GM18526 (cell line): Measurements from ENCODE around the gene GORASP1.

Experiments
- POLR2A ChIP-seq: IDR thresholded peaks from 3 replicates; pipeline ENCODE4 v1.6.1; 2011; ENCODE audit not compliant: insufficient read length; ENCODE audit errors: extremely low read depth

GORASP1 gene

DNA sequence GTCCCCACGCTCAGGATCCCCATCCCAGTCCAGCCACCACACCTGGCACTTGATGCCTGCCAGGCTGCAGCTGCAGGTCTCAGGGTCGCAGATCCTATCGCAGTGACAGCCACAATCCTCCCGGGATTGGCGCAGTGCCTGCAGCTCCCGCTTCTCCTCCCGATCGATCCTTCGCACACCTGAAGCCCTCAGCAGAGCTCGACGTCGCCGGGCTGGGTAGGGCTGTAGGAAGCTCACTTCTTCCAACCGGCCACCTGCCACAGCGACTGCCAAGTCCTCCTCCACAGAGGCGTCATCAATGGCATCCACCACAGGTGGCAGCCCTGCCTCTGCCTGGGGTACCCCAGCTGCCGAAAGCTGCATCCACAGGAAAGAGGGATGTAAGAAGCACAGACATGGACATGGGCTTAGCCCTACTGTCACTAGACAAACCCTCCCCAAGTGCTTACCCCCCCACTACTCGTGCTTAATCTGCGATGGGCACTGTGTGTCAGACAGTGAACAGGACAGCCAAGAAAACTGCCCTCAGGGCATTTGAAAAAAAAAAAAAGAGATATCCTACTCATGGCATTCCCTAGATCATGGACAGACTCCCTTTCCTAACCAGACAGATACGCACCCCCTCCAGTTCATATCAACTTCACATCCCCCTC, 36.8 kb upstream of the GORASP1 start:
- TF ChIP-seq POLR2A: no peak

DNA sequence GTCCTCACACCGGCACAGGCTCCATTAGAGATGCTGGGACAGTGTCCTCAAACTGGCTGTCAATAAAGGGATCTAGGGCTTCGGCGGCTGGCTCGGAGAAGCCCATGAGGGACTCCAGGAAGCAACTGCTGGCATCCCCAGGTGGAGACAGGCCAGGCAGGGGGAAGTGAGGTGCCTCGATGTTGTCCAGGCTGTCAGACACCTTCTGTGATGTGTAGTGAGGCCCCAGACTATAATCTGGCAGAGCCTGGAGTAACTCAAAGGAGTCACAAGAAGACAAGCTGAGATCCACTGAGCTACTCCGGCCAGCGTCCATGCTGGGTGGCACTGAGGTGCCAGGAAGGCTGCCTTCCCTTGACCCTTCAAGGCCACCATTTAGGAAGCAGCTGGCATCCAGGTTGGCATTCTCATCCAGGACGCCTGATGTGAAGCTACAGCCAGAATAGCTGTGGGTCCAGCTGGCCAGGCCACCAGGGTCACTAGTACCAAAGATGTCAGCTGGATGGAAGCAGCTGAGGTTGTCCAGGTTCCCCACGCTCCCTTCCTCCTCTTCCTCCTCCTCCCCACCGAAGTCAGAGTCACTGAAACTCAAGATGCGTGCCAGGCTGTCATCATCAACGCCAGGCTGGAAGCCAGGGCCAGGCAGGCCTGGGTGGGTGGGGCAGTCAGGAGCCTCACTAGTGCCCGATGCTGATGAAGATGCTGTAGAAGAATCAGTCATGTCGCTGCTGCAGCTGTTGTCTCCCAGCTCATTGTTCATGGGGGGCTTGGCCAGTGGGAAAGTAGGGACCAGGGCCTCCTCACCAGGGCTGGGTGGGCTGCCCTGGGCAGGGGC, 35.8 kb upstream of the GORASP1 start:
- no peak for TF ChIP-seq POLR2A

DNA sequence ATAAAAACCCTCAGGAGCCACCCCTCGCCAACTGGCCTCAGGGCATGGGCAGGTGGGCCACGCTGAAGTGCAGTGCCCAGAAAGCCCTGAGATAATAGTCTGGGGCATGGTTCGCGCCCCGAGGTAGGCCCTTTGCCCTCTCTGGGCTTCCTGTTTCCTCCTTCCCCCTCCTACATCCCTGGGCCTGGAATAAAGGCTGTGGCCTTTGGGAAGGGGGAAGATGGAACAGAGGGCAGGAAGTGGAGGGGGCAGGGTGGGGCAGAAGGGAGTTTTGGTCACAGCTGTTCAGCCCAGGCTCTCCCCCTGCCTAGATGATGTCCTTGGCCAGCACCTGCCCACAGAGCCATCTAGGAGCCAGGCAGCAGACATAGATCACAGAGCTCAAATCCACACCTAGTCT, 34.6 kb upstream of the GORASP1 start:
- TF ChIP-seq POLR2A: no peak

DNA sequence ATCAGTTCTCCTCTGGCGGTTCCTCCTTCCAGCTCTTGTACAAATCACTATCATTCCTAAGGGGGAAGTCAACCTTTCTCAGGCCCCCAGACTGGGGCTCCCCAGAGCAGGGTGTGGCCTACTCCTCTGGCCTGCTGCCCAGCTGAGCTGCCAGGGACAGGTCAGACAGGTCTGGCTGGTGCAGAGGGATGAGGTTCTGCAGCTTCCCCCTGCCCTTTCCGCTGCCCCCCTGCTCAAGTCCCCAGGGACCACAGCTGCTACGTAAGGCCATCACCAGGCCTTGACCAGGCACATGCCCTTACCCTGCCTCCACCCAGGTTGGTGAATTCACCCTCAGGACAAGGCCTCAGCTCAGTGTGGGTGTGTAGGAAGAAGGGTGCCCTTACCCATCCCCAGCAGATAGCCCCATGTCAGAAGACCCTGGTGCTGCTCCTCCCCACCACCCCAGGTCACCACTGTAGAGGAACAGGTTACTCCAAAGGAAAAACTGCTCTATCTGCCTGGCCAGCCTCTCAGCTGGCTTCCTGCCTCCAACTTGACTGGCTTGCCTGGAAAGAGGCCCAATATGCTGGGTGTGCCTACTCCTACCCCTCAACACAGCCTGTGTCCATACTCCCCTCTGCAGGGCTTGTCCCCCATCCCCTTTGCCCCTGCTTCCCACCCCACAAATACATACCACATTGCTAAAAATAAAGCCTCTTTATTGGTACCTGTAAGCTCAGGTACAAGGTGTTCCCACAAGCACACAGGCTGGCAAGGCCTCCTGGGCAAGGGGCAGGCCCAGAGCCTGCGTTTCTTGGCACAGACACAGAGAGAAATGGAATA, 34.0 kb upstream of the GORASP1 start:
- TF ChIP-seq POLR2A: no peak

DNA sequence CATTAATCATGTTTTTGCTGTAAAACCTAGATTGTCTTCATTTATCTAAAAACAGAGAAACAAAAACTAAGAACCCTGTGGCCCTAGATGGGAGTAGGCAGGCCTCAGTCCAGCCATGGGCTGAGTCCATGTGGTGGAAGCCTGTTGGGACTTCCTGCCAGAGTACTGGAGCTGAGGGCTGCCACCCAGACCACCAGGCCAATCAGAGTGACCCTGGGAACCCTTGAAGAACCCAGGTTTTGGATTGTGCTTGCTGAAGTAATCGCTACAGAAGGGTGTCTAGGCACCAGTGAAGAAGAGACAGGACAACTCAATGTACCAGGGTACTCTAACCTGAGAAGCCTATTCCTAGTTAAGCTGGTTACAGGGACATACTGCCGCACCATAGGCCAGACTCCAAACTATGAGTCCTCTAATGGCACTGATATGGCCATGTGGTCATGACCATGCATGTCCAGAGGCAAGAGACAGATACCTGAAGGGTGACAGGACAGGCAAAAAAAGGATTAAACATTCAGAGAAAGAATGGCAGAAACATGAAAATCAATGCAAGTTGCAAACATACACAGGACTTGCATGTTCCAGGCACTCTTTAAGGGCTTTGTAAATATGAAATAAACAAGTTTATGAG, 33.0 kb upstream of the GORASP1 start:
- no peak for TF ChIP-seq POLR2A

DNA sequence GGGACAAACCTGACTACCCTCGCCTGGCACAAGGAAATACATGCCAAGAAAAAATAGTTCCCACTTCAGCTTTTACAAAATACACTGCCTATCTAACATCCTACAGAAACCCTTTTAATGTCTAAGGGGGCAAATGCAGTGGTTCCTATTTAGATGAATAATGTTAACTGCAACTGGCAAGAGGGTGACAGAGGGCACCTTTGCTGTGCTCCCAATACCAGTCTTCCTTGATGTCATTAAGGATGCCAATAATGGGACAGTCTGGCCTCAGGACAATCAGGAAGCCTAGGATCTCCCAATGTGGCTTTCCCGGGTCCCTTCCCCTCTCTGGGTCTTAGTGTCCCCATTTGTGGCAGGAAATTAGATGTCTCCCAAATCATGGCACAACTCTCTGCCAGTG, 32.0 kb upstream of the GORASP1 start:
- TF ChIP-seq POLR2A: no peak

DNA sequence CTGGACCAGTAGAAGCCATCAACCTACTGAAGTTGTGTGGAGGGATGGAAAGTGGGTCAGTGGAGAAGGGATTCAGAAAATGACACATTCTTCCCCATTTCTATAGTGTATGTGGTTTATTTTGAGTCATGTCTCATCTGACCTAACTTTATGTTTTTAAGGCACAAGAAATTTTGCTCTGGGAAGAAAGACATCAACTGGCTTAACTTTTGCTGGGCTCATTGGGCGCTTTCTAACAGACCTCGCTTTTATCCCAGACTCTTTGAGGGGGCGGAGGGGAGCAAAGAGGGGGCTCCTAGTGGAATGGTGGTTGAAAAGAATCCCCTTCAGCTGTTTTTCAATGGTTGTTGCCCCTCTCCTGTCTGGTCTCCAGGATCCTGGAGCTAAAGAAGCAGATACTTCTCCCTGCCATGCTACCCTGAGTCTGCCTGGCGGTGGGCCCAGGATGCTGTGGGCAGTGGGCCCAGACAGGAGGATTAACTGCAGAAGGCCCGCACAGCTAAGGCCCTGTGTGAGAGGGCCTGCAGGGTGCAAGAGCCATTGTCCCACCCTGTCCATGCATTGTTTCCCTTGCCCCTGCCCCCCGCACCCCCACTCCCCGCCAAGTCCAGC, 31.5 kb upstream of the GORASP1 start:
- TF ChIP-seq POLR2A: no peak

DNA sequence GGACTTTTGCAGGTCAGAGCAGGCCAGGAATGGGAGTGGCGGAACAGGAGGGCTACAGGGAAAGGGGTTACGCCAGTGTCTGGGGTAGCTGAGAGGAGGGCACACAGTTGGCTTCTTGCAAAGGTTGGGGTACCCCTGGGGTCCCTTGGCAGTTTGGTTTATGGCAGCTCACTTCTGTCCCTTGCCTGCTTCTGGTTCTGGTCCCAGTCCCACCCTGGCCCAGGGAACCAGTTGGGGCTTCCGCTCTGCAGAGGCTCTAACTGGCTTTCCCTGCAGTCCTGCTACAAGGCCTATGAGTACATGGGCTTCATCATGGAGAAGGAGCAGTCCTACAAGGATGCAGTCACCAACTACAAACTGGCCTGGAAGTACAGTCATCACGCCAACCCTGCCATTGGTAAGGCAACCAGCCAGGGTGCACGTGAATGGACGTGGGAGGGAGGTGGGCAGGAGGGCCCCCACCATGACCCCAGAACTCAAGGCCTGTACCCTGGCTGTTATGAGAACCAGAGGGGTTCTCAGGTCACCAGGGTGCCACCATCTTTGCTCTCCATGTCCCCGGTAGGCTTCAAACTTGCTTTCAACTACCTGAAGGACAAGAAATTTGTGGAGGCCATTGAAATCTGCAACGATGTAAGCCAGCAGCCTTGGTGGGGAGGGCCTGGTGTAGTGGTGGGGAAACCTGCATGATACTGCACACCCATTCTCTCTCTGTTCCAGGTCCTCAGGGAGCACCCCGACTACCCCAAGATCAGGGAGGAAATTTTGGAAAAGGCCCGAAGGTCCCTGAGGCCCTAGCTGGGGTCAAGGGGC, 30.8 kb upstream of the GORASP1 start:
- no peak for TF ChIP-seq POLR2A

DNA sequence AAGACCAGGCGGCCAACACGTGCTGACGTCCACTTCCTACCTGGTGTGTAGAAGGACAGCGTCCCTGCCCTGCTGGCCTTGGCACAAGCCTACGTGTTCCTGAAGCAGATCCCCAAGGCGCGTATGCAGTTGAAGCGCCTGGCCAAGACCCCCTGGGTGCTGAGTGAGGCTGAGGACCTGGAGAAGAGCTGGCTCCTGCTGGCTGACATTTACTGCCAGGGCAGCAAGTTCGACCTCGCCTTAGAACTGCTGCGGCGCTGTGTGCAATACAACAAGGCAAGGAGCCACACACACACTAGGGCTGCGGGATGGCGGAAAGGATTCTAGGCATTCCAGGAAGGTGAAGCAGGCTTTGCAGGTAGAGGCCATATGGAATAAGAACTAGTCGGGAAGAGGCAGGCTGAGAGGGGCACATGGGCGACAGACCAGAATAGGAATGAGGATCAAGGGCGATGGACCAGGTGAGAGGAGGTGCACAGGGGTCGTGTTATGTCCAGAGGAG, 30.1 kb upstream of the GORASP1 start:
- no peak for TF ChIP-seq POLR2A

DNA sequence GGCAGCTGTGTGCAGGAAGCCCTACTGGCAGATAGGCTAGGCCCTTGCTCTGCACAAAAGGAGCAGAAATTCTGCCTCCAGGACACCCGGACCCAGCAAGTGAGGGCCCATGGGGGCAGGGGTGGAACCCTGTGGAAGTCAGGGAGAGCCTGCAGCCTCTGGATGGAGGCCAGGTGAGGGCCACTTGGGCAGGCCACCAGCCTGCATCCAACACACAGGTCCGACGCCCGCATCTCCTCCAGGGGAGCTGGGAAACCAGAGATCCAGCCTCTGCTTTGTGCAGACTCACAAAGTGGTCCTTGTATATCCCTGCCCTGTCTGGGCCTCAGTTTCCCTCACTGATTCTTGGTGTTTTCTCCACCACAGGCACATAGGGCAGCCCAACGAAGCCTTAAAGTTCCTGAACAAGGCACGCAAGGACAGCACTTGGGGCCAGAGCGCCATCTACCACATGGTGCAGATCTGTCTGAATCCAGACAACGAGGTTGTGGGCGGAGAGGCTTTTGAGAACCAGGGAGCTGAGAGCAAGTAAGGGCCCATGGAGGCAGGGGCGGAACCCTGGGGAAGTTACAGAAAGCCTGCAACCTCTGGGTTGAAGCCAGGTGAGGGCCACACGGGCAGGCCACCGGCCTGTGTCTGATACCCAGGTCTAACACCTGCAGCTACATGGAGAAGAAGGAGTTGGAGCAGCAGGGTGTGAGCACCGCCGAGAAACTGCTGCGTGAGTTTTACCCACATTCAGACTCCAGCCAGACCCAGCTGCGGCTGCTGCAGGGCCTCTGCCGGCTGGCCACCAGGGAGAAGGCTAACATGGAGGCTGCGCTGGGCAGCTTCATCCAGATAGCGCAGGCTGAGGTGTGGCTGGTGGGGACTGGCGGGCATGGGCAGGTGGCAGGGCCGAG, 29.4 kb upstream of the GORASP1 start:
- no peak for TF ChIP-seq POLR2A

DNA sequence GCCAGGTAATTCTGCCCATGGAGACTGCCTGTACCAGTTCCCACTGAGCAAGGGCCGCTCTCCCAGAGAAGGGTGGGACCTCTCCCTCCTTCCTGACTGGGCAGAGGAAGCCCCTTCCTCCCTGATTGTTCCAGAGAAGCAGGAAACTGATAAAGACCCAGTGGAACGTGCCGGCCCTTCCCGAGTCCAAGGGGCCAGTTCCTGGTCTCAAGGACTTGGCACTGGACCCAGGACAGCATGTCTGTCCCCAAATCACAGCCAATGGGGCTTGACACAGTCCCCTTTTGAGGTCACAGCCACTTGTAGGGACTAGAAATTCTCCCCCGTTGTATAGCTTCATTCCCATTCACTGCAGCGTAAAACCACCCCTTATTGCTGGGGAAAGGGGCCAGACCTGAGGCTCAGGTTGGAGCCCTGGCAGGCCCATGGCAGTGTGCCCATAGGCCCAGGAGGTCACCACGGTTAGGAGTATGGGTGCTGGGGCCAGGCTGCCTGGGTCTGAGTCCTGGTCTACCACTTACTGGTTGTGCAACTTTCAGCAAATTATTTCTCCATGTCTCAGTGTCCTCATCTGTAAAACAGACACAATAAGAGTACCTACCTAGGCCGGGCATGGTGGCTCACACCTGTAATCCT, 27.9 kb upstream of the GORASP1 start:
- no peak for TF ChIP-seq POLR2A

DNA sequence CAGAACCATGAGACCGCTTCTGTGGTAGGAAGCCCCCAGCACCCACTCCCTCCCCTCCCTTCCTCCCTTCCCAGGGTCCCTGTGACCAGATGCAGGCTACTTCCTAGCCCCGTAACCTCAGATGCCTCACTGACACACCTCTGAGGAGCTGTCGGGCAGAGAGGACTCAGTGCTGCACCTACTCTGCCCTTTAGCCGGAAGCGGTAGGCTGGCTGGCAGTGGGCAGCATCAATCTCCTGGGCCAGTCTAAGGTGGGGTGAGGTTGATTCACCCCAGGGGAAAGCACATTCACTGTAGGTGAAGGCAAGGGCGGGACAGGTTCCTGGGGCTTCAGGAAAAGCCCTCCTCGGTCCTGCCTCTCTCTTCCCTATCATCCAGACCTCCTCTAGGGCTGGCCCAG, 26.9 kb upstream of the GORASP1 start:
- TF ChIP-seq POLR2A: no peak
